ENCODE data around the gene SPPL3. TPM values are rescaled to one million over a fixed set of nuclear protein-coding genes. Genes with fewer than 3 reads are reported as not detected.

SPPL3 gene
- polyA plus RNA-seq, 1 experiment, result 13.2 TPM

- no peak for TF ChIP-seq CTCF (IDR thresholded peaks at IDR 0.05; ENCODE audit: insufficient read depth, low read depth, low read length)
- no peak for DNase-seq (ENCODE audit: low read depth)
- no peak overlapping the region for H3K4me3 ChIP-seq (ENCODE audit: low read depth, low read length)
- H3K27me3 ChIP-seq (ENCODE audit: control insufficient read depth, insufficient read depth, low read length), result no peaks in the 10 kb centered on the region
- H3K36me3 ChIP-seq (ENCODE audit: control insufficient read depth, insufficient read depth, low read length), result peaks cover 7% of the 10 kb centered on the region
- ChIA-PET CTCF (interaction anchor here (1.0 kb wide), 2 partner anchors 38 to 213 kb away, joined by 3 to 4 read pairs; no protein-coding TSS in a partner anchor), POLR2A (no interaction called here)
Measured at GRCh38 chr12:120758798-120759590, 145.2 kb downstream of the SPPL3 start.

- H3K36me3 ChIP-seq (ENCODE audit: control insufficient read depth, insufficient read depth, low read length), result peaks cover 3% of the 10 kb centered on the region
- no peak overlapping the region for H3K4me3 ChIP-seq (ENCODE audit: low read depth, low read length)
- no peaks in the 10 kb centered on the region for H3K27me3 ChIP-seq (ENCODE audit: control insufficient read depth, insufficient read depth, low read length)
- POLR2A ChIA-PET, result no interaction called here
- no peak for TF ChIP-seq CTCF (IDR thresholded peaks at IDR 0.05; ENCODE audit: insufficient read depth, low read depth, low read length)
- CTCF ChIA-PET, result interaction anchor here (1.0 kb wide), 1 partner anchor 37 kb away, joined by 3 read pairs; no protein-coding TSS in a partner anchor
- DNase-seq (ENCODE audit: low read depth), result no peak
Measured at GRCh38 chr12:120757949-120758348, 146.2 kb downstream of the SPPL3 start.

- H3K36me3 ChIP-seq (ENCODE audit: control insufficient read depth, insufficient read depth, low read length), result peaks cover 2% of the 10 kb centered on the region; the same call in 1 of the 2 replicates
- no peak overlapping the region for H3K4me3 ChIP-seq (ENCODE audit: low read depth, low read length)
- ChIA-PET POLR2A (no interaction called here), CTCF (interaction anchor here (1.1 kb wide), 1 partner anchor 20 kb away, joined by 3 read pairs; no protein-coding TSS in a partner anchor)
- H3K27me3 ChIP-seq (ENCODE audit: control insufficient read depth, insufficient read depth, low read length), result no peaks in the 10 kb centered on the region
- DNase-seq (ENCODE audit: low read depth), result no peak
- no peak for TF ChIP-seq CTCF (IDR thresholded peaks at IDR 0.05; ENCODE audit: insufficient read depth, low read depth, low read length)
Measured at GRCh38 chr12:120757226-120757742, 146.9 kb downstream of the SPPL3 start.

- no peak for DNase-seq (ENCODE audit: low read depth)
- TF ChIP-seq CTCF (IDR thresholded peaks at IDR 0.05; ENCODE audit: insufficient read depth, low read depth, low read length), result no peak
- CTCF ChIA-PET, result no interaction called here
- Histone ChIP-seq H3K27me3 (ENCODE audit: control insufficient read depth, insufficient read depth, low read length) (no peaks in the 10 kb centered on the region), H3K4me3 (ENCODE audit: low read depth, low read length) (no peak overlapping the region), H3K36me3 (ENCODE audit: control insufficient read depth, insufficient read depth, low read length) (peaks cover 2% of the 10 kb centered on the region; the same call in 1 of the 2 replicates)
- POLR2A ChIA-PET, result no interaction called here
Measured at GRCh38 chr12:120755269-120755668, 148.9 kb downstream of the SPPL3 start.

GRCh38 chr12:120754792-120755191 lies 149.4 kb downstream of the SPPL3 start:
- H3K4me3 ChIP-seq (ENCODE audit: low read depth, low read length), result no peak overlapping the region
- CTCF ChIA-PET, result interaction anchor here (0.6 kb wide), 1 partner anchor 29 kb away, joined by 3 read pairs; the partner anchor contains the start of gene ACADS
- H3K36me3 ChIP-seq (ENCODE audit: control insufficient read depth, insufficient read depth, low read length), result 0 out of 2 replicates have a peak, but pooled peaks cover under 1% of the 10 kb centered on the region
- DNase-seq (ENCODE audit: low read depth), result no peak
- POLR2A ChIA-PET, result no interaction called here
- no peaks in the 10 kb centered on the region for H3K27me3 ChIP-seq (ENCODE audit: control insufficient read depth, insufficient read depth, low read length)
- no peak for TF ChIP-seq CTCF (IDR thresholded peaks at IDR 0.05; ENCODE audit: insufficient read depth, low read depth, low read length)

All from BJ (cell line).